Measurements from ENCODE around the gene PLAAT2. TPM values are rescaled to one million over a fixed set of nuclear protein-coding genes. Genes with fewer than 3 reads are reported as not detected.

PLAAT2 gene
- total and polyA plus RNA-seq, 9 of the 15 experiments (the other 6 are each of a cell fraction or from before 2014, with no cell fraction given), result not detected

DNA sequence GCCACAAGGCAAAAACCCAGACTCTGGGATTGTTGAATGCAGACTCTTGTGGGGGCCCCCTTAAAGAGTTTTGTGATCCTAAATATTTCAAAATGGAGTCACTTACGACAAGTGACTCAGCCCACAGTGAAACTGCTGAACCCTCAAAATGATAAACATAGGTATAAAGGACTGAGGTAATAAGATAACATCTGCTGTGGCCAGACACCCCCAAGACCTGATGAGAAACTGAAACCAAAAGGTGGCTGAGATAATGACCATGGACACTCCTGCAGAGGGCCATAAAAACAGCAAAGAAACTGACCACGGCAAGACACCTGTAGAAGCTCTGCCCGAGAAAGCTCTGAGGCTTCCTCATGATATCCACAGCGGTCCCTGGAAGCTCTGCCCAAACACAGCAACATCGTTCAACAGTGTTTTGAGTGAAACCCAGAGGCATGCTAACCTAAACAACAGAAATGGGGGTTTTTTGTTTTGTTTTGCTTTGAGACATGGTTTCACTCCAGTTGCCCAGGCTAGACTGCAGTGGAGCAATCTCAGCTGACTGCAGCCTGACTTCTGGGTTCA lies 28.2 kb downstream of the PLAAT2 start (continued):
- TF ChIP-seq ZBTB1 (CRISPR knock-in tag; IDR thresholded peaks at IDR 0.05; ENCODE audit: borderline replicate concordance, low read depth) (no peak), RFX1 (IDR thresholded peaks at IDR 0.05) (no peak), SIN3B (IDR thresholded peaks at IDR 0.05; ENCODE audit: low read depth) (no peak), RBM22 (IDR thresholded peaks at IDR 0.05; ENCODE audit: low read depth, low read length, poor library complexity, severe bottlenecking) (no peak), PHB (CRISPR knock-in tag; IDR thresholded peaks at IDR 0.05) (no peak), RBM34 (IDR thresholded peaks at IDR 0.05; ENCODE audit: borderline replicate concordance, insufficient read depth, low read length) (no peak), ZNF146 (CRISPR knock-in tag; IDR thresholded peaks at IDR 0.05; ENCODE audit: unreplicated experiment) (no peak), RCOR1 (IDR thresholded peaks at IDR 0.05; ENCODE audit: borderline replicate concordance in 1 of 2, low read depth in 2 of 2, low read length in 2 of 2) (no peak), PCBP1 (IDR thresholded peaks at IDR 0.05; ENCODE audit: low read depth, low read length, poor library complexity, severe bottlenecking) (no peak), GTF3C2 (IDR thresholded peaks at IDR 0.05; ENCODE audit: borderline replicate concordance, extremely low read depth, insufficient read length) (no peak), TAL1 (IDR thresholded peaks at IDR 0.05) (peak; percentile 32; the same call in 1 of the 2 replicates), ZC3H11A (IDR thresholded peaks at IDR 0.05; ENCODE audit: low read depth, low read length) (no peak), FOSL1 (tag; conservative IDR thresholded peaks at IDR 0.05) (peak; percentile 41; the same call in 1 of the 2 replicates), TEAD2 (tag; IDR thresholded peaks at IDR 0.05) (peak; percentile 95), NCOA2 (IDR thresholded peaks at IDR 0.05; ENCODE audit: partially characterized antibody in 2 of 2) (no peak), C11orf30 (IDR thresholded peaks at IDR 0.05; ENCODE audit: low read depth) (no peak; the same call in 1 of the 2 replicates), PHB2 (IDR thresholded peaks at IDR 0.05; ENCODE audit: low read depth) (no peak), ZNF184 (CRISPR knock-in tag; IDR thresholded peaks at IDR 0.05) (no peak), TSC22D4 (tag; IDR thresholded peaks at IDR 0.05) (no peak), TEAD1 (CRISPR knock-in tag; IDR thresholded peaks at IDR 0.05) (peak; percentile 23 to 99; a peak in 2 of 4 replicates), ZNF589 (CRISPR knock-in tag; IDR thresholded peaks at IDR 0.05; ENCODE audit: low read depth) (peak; percentile 100), NR3C1 (CRISPR knock-in tag; IDR thresholded peaks at IDR 0.05) (no peak), HDAC8 (tag; IDR thresholded peaks at IDR 0.05) (peak; percentile 95)
- TF ChIP-seq, protein P1, sequence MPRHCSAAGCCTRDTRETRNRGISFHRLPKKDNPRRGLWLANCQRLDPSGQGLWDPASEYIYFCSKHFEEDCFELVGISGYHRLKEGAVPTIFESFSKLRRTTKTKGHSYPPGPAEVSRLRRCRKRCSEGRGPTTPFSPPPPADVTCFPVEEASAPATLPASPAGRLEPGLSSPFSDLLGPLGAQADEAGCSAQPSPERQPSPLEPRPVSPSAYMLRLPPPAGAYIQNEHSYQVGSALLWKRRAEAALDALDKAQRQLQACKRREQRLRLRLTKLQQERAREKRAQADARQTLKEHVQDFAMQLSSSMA (CRISPR knock-in tag; IDR thresholded peaks at IDR 0.05), result peak; percentile 77; the same call in 1 of the 2 replicates
- TF ChIP-seq, protein P2, sequence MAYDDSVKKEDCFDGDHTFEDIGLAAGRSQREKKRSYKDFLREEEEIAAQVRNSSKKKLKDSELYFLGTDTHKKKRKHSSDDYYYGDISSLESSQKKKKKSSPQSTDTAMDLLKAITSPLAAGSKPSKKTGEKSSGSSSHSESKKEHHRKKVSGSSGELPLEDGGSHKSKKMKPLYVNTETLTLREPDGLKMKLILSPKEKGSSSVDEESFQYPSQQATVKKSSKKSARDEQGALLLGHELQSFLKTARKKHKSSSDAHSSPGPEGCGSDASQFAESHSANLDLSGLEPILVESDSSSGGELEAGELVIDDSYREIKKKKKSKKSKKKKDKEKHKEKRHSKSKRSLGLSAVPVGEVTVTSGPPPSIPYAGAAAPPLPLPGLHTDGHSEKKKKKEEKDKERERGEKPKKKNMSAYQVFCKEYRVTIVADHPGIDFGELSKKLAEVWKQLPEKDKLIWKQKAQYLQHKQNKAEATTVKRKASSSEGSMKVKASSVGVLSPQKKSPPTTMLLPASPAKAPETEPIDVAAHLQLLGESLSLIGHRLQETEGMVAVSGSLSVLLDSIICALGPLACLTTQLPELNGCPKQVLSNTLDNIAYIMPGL (CRISPR knock-in tag; IDR thresholded peaks at IDR 0.05), result no peak

All from K562 (cell line).